Kidney epithelial cell (primary cell): Measurements from ENCODE around the gene PLXNB2. TPM values are rescaled to one million over a fixed set of nuclear protein-coding genes. Genes with fewer than 3 reads are reported as not detected.
A peak's percentile ranks its signal among the peaks of the same experiment; 100 is the strongest.

Experiments
- DNase-seq: peaks from one replicate; pipeline ENCODE4 v3.0.0-alpha.2; 2010; ENCODE audit warnings: low read depth
- H3K27me3 ChIP-seq: 2 replicates; pipeline ENCODE4 v1.6.0; 2011; ENCODE audit warnings: low read length; ENCODE audit not compliant: control insufficient read depth, insufficient read depth
- H3K36me3 ChIP-seq: 2 replicates; pipeline ENCODE4 v1.5.1; 2011; ENCODE audit warnings: low read length; ENCODE audit not compliant: control insufficient read depth, insufficient read depth
- H3K4me3 ChIP-seq: 2 replicates; pipeline ENCODE4 v1.5.1; 2011; ENCODE audit warnings: low read depth, mild to moderate bottlenecking, control low read depth, low read length
- total RNA-seq: library from RNA; depleted of rRNA; stranded (reverse); fragments of >200 nt; gene quantifications from 2 replicates; pipeline ENCODE4 v1.2.3, GENCODE V29; 2015
- TF ChIP-seq, protein P1 (sequence below): IDR thresholded peaks from 2 replicates; pipeline ENCODE4 v1.5.1; 2011; ENCODE audit warnings: mild to moderate bottlenecking, moderate library complexity, low read length, control low read depth, inconsistent platforms; ENCODE audit not compliant: insufficient read depth, poor library complexity, severe bottlenecking

PLXNB2 gene
- total RNA-seq, 1 donor from 2014 or later, result 251 TPM

DNA sequence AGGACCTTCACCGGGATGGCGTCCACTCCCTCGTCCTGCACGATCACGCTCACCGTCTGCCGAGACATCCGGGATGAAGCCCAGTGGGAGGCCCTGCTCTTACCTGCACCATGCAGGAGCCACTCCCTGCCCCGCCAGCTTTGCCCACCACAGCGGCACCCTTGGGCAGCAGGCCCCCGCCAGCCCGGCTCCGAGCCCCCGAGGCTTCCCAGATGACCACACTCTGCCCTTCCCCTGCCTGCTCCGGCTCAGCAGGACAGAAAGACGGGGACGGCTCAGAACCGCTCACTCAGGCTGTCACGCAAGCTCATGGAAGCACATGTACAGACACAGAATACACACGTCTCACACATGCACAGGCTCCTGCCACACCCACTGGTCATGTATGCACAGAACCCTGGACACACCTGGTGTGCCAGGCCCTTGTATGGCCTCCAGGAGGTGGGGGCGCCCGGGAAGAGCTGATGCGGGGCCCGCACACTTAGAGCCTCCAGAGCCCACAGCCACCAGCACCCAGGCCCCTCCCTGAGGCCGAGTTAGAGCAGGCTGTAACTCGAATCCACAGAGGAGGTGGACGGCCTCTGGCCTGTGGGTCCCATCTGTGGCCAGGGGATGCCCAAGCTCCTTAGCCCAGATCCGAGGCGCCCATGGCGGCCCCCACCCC, 28.4 kb downstream of the PLXNB2 start:
- peaks cover 5% of the 10 kb centered on the region for H3K36me3 ChIP-seq
- TF ChIP-seq, protein P1, sequence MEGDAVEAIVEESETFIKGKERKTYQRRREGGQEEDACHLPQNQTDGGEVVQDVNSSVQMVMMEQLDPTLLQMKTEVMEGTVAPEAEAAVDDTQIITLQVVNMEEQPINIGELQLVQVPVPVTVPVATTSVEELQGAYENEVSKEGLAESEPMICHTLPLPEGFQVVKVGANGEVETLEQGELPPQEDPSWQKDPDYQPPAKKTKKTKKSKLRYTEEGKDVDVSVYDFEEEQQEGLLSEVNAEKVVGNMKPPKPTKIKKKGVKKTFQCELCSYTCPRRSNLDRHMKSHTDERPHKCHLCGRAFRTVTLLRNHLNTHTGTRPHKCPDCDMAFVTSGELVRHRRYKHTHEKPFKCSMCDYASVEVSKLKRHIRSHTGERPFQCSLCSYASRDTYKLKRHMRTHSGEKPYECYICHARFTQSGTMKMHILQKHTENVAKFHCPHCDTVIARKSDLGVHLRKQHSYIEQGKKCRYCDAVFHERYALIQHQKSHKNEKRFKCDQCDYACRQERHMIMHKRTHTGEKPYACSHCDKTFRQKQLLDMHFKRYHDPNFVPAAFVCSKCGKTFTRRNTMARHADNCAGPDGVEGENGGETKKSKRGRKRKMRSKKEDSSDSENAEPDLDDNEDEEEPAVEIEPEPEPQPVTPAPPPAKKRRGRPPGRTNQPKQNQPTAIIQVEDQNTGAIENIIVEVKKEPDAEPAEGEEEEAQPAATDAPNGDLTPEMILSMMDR, result no peak
- no peak overlapping the region for H3K4me3 ChIP-seq

DNA sequence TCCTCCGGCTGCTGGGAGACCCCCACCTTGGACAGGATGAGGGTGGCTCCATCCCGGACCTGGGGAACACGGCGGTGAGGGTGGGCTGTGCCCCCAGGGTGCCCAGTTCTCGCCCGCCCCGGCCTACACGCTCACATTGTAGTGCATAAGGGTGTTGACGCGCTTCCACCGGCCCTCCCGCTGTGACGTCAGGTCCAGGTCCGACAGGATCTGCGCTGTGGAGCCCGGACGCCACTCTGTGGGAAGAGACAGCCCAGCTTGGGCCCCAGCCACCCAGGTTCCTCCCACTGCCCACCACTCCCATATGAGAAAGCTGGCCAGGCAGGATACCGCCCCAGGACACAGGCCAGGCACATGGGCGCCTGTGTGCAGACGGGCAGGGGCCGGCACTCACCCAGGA, 29.0 kb downstream of the PLXNB2 start:
- Histone ChIP-seq H3K4me3 (no peak overlapping the region), H3K27me3 (no peaks in the 10 kb centered on the region), H3K36me3 (peaks cover 4% of the 10 kb centered on the region)
- TF ChIP-seq, protein P1, result no peak
- no peak for DNase-seq

More for the DNA sequence above, 28.4 kb downstream of the PLXNB2 start:
- no peaks in the 10 kb centered on the region for H3K27me3 ChIP-seq
- no peak for DNase-seq

DNA sequence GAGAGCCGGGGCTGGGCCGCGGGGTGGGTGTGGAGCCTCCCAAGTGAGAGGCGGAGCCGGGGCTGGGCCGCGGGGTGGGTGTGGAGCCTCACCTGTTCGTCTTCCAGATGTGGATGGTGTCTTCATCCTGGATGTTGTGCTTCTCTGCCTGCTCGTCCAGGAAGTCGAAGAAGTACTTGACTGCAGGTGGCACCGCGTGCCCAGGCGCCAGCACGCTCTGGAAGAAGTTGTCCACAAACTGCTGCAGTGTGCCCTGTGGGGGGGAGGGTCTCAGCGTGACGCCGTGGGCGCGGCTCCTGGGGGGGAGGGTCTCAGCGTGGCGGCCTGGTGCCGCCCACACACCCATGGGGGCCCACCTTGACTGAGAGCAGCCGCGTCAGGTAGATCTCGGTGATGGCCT, 29.7 kb downstream of the PLXNB2 start:
- TF ChIP-seq, protein P1, result no peak
- H3K36me3 ChIP-seq, result peaks cover 2% of the 10 kb centered on the region
- H3K27me3 ChIP-seq, result no peaks in the 10 kb centered on the region
- no peak for DNase-seq
- no peak overlapping the region for H3K4me3 ChIP-seq

DNA sequence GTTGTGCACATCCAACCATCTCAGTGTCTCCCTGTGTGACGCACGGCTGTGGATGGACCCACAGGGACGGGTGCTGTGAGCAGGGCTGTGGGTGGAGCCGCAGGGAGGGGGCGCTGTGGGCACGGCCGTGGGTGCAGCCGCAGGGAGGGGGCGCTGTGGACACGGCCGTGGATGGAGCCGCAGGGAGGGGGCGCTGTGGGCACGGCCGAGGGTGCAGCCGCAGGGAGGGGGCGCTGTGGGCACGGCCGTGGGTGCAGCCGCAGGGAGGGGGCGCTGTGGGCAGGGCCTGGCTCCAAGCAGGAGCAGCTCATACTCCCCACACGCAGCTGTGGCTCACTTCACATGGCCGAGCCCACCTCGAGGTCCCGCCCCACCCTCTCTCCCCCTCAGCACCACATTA, 31.3 kb downstream of the PLXNB2 start:
- no peak for DNase-seq
- TF ChIP-seq, protein P1, result peak; percentile 65

DNA sequence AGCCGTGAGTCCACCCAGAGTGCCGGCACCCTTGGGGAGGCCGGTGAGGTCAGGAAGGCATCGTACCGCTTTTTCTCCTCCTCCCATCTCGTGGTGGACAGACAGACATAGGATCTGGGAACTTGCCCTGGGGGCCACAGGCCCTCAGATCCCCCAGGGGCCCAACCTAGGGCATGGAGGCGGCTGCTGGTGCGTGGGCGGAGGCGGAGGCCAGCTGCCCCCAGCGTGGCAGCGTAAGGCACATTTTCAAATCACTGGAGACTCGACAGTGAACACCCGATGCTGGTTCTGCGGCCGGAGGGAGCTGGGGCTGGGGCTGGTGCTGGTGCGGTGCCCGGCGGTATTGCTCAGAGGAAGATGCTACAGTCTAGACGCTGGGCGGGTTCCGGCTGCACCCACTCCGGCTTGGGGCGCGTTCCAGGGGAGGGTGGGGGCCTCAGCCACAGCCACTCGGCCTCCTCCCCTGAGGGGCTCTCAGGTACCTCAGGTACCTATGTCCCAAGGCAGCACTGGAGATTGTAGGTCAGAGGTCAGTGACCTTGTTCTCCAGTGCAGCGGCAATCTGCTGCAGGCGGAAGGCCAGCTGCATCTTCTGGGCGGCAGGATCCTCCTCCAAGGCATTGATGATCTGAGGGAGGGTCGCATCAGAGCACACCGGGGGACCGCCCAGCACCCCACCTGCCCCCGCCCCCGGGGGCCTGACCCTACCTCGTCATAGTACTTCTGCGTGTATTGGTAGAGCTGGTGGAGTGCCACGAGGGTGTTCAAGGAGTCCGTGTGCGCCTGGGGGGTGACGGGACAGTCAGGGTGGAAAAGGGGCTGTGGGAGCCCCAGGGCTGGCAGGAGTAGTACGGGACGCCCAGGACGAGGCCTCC, 32.0 kb downstream of the PLXNB2 start:
- Histone ChIP-seq H3K36me3 (no peaks in the 10 kb centered on the region), H3K4me3 (no peak overlapping the region), H3K27me3 (no peaks in the 10 kb centered on the region)
- no peak for DNase-seq
- TF ChIP-seq, protein P1, result no peak

More for the DNA sequence above, 31.3 kb downstream of the PLXNB2 start:
- Histone ChIP-seq H3K4me3 (no peak overlapping the region), H3K27me3 (no peaks in the 10 kb centered on the region), H3K36me3 (peaks cover under 1% of the 10 kb centered on the region)
